MCF 10A (cell line): ENCODE data around the gene ITIH1. TPM values are rescaled to one million over a fixed set of nuclear protein-coding genes. Genes with fewer than 3 reads are reported as not detected.

Experiments
- BruUV-seq: library from RNA; stranded (reverse); fragments of 400-500 nt; replicated peaks from 2 replicates; lab custom pipeline; 2021; lab: Mats Ljungman, UMichigan
- CTCF ChIA-PET: fragments of 300-600 bp; sonication (Branson Sonifier 250); formaldehyde crosslinking; extraction: SDS; loops from one replicate; lab custom pipeline; 2021; ENCODE audit warnings: antibody characterized with exemption, inconsistent platforms; lab: Yijun Ruan, JAX
- POLR2A ChIA-PET: fragments of 300-600, 350-650 bp; sonication (Branson Sonifier 250); formaldehyde crosslinking; extraction: SDS; loops from one replicate; lab custom pipeline; 2020; ENCODE audit warnings: antibody characterized with exemption, inconsistent platforms; lab: Yijun Ruan, JAX
- DNase-seq: peaks from one replicate; pipeline ENCODE4 v3.0.0-alpha.2; 2018; ENCODE audit not compliant: unreplicated experiment
- H3K27ac Mint-ChIP-seq: one replicate; pipeline ENCODE4 v1.8.0; 2022; ENCODE audit warnings: mild to moderate bottlenecking, low read depth, mixed read lengths; ENCODE audit not compliant: unreplicated experiment
- H3K27me3 Mint-ChIP-seq: one replicate; pipeline ENCODE4 v1.8.0; 2022; ENCODE audit warnings: mixed read lengths; ENCODE audit not compliant: insufficient read depth, unreplicated experiment
- H3K36me3 Mint-ChIP-seq: one replicate; pipeline ENCODE4 v1.8.0; 2022; ENCODE audit warnings: mild to moderate bottlenecking, moderate library complexity, mixed read lengths; ENCODE audit not compliant: insufficient read depth, unreplicated experiment
- H3K4me1 Mint-ChIP-seq: one replicate; pipeline ENCODE4 v1.8.0; 2022; ENCODE audit warnings: mixed read lengths; ENCODE audit not compliant: insufficient read depth, unreplicated experiment
- H3K4me3 Mint-ChIP-seq: one replicate; pipeline ENCODE4 v1.8.0; 2022; ENCODE audit warnings: mild to moderate bottlenecking, moderate library complexity, mixed read lengths; ENCODE audit not compliant: unreplicated experiment
- H3K9me3 Mint-ChIP-seq: one replicate; pipeline ENCODE4 v1.8.0; 2022; ENCODE audit warnings: mixed read lengths; ENCODE audit not compliant: unreplicated experiment
- intact Hi-C: fragments of 100-400 bp; cut with micrococcal nuclease; formaldehyde crosslinking; loops from 2 replicates; pipeline ENCODE4 v1.14.1; 2022
- total RNA-seq: library from RNA; stranded (reverse); gene quantifications from 2 replicates; pipeline ENCODE4 v1.2.3, GENCODE V29; 2022
- TF ChIP-seq, protein P1 (sequence below): fragments of 200-600 bp; IDR thresholded peaks from one replicate; pipeline ENCODE4 v1.8.0; 2022; ENCODE audit warnings: antibody characterized with exemption, mild to moderate bottlenecking; ENCODE audit not compliant: unreplicated experiment

ITIH1 gene
- total RNA-seq, 1 experiment from 2014 or later: not detected

DNA sequence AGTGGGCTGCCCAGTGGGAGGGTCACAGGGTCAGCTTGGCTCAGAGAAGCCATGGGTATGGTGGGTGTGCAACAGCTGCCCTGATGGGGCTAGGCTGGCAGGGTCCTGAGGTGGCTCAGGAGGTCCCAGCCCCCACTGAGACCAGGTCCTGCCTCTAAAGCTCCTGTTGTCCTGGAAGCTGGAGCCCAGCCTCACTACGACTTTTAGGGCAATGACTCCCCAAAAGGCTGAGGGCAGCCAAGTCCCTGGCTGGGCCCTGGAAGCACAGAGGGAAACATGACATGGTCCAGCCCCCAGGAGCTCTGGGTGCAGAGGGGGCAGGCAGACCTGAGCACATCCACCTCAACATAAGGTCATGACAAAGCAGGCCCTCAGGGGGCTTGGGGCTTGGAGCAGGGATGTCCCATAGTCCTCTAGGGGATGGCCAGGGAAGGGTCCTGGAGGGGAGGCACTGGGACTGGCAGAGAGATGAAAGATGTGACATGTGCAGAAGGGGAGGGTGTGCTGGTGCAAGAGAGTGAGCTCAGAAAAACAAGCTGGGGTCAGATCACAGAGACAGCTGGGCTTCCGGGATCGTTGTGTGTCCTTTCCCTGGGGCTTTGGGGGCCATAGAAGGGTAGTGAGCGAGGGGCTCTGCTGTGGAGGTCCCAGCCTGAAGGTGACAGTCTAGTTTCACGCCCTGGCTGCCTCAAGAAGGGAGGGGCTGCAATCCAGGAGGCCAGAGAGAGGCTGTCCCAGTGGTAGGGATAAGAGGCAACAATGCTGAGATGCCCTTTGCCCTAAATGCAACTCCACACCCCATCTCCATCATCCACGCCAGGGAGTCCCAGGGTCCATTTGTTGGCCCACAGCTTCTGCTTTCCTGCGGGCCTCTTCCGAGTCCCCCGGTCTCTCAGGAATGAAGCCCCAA is 16.6 kb downstream of the ITIH1 start:
- POLR2A ChIA-PET: interaction anchor here (0.6 kb wide), 2 partner anchors 18 to 158 kb away, joined by 3 to 7 read pairs; no protein-coding TSS in a partner anchor
- Mint-ChIP-seq H3K4me3 (no peak overlapping the region), H3K4me1 (peaks cover 11% of the 10 kb centered on the region), H3K36me3 (no peaks in the 10 kb centered on the region), H3K27ac (no peak overlapping the region), H3K27me3 (no peaks in the 10 kb centered on the region), H3K9me3 (no peaks in the 10 kb centered on the region)
- CTCF ChIA-PET: no interaction called here
- TF ChIP-seq, protein P1, sequence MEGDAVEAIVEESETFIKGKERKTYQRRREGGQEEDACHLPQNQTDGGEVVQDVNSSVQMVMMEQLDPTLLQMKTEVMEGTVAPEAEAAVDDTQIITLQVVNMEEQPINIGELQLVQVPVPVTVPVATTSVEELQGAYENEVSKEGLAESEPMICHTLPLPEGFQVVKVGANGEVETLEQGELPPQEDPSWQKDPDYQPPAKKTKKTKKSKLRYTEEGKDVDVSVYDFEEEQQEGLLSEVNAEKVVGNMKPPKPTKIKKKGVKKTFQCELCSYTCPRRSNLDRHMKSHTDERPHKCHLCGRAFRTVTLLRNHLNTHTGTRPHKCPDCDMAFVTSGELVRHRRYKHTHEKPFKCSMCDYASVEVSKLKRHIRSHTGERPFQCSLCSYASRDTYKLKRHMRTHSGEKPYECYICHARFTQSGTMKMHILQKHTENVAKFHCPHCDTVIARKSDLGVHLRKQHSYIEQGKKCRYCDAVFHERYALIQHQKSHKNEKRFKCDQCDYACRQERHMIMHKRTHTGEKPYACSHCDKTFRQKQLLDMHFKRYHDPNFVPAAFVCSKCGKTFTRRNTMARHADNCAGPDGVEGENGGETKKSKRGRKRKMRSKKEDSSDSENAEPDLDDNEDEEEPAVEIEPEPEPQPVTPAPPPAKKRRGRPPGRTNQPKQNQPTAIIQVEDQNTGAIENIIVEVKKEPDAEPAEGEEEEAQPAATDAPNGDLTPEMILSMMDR: no peak
- intact Hi-C loops: no loop called here
- no TSS peak for BruUV-seq
- no peak for DNase-seq

DNA sequence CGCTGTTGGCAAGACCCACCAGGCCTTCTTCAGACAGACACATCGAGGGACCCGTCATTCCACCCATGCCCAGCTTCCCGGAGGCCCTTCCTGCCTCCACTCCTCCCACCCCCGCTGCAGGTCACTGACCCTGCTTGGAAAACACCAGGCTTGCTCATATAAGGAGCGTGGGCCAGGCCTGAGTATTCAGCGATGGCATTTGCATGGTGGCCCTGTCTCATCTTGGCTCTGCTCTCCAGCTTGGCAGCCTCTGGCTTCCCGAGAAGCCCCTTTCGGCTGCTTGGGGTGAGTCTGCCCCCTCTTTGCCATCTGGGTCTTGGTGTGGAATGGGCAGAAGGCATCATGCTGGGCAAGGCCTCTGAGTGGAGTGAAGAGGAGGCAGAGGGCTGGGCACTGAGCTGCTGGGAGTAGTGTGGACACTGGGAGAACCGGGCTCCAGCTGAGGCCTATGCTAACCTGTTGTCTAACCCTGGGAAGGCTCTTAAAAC is 17.3 kb downstream of the ITIH1 start, which contains the start of gene ITIH3:
ITIH3 (plus strand) TSS at position 185 of the 488 bp plus-strand sequence; CDS start at position 193, 8 bp downstream.
- Mint-ChIP-seq H3K27ac (no peak within 1 kb of the TSS), H3K36me3 (no peaks in the 10 kb centered on the region), H3K9me3 (no peaks in the 10 kb centered on the region), H3K27me3 (no peaks in the 10 kb centered on the region), H3K4me1 (peaks cover 18% of the 10 kb centered on the region), H3K4me3 (no peak within 1 kb of the TSS)
- intact Hi-C loops: no loop called here
- ChIA-PET POLR2A (interaction anchor here (0.6 kb wide), 2 partner anchors 18 to 158 kb away, joined by 3 to 7 read pairs; no protein-coding TSS in a partner anchor), CTCF (interaction anchor here (0.7 to 1.0 kb wide), 2 partner anchors 22 kb away, joined by 4 to 5 read pairs; no protein-coding TSS in a partner anchor)
- BruUV-seq: no TSS peak
- TF ChIP-seq, protein P1: no peak
- no peak for DNase-seq

DNA sequence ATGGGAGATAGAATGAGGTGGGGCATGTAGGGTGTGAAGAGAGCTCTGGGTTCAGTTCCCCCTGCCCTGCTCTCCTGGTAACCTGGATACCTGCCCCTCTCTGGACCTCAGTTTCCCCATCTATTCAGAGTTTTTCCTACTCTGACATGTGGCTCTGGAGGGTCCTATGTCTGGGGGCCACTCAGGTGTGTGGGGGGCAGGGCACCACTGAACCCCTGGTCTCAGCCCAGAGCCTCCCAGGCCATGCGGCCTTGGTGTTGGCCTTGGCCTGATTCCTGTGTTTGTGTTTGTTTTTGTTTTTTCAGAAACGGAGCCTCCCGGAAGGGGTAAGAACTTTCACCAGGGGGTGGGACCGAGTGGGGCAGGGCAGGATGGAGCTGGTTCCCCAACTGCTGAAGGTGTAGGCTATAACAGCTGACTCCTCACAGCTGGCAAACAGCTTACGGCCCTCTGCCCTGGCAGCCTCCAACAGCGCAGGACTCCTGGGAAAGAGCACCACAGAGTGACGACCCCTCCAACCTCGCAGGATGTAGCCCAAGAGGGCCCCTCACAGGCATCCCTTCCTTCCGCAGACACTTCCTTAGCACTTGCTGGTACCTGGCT is 18.0 kb downstream of the ITIH1 start:
- Mint-ChIP-seq H3K27ac (no peak overlapping the region), H3K36me3 (no peaks in the 10 kb centered on the region), H3K4me3 (no peak overlapping the region), H3K27me3 (no peaks in the 10 kb centered on the region), H3K4me1 (peaks cover 23% of the 10 kb centered on the region), H3K9me3 (no peaks in the 10 kb centered on the region)
- DNase-seq: no peak
- ChIA-PET CTCF (interaction anchor here (0.6 to 1.0 kb wide), 3 partner anchors 21 to 272 kb away, joined by 3 to 5 read pairs (median 4); no protein-coding TSS in a partner anchor), POLR2A (no interaction called here)
- no TSS peak for BruUV-seq
- TF ChIP-seq, protein P1: no peak
- intact Hi-C loops: no loop called here
